ENCODE data around the gene DCTN5. TPM values are rescaled to one million over a fixed set of nuclear protein-coding genes. Genes with fewer than 3 reads are reported as not detected.

The DCTN5 gene
- total and polyA plus RNA-seq, 2 of the 13 experiments (the other 11 are each of a cell fraction or from before 2014, with no cell fraction given): 105 to 207 TPM

DNA sequence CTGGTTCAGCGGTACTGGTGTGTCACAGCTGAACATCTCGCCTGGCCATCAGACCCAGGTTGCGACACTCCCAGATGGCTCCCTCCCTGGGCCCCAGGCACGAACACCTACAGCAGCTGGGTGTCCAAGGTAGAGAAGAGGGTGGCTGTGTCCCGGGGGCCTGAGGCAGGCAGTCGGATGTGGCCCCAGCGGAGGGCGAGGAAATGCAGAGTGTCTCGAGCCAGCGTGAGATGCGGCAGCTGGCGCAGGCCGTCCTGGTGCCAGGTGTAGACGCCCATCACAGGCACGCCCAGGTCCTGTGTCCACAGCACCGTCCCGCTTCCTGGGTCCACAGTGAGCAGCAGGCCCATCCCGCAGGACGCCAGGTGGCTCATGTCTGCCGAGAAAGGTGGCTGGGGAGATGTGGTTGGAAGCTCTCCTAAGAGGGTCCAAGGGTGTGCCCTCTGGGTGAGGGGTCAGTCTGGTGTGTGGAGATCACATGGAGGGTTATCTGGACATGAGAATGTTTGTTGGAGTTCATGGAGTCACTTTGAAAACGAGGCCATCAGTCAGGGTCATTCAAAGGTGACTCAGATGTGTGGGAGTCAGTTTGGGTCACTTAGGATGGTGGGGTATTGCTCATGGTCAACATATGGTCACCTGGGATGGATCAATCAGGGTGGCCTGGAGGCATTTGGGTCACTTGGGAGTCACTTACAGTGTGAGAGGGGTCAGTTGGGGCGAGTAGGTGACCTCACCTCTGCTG, 63.7 kb downstream of the DCTN5 start (continued):
- TF ChIP-seq JUN (CRISPR knock-in tag; IDR thresholded peaks at IDR 0.05) (peak; percentile 72), SALL1 (CRISPR knock-in tag; IDR thresholded peaks at IDR 0.05) (peak; percentile 37; the same call in 1 of the 2 replicates), SSRP1 (CRISPR knock-in tag; IDR thresholded peaks at IDR 0.05) (no peak), ESRRA (CRISPR knock-in tag; IDR thresholded peaks at IDR 0.05; ENCODE audit: low read depth) (peak; percentile 94; the same call in 1 of the 2 replicates), RXRB (CRISPR knock-in tag; IDR thresholded peaks at IDR 0.05; ENCODE audit: borderline replicate concordance) (peak; percentile 86), ZNF224 (CRISPR knock-in tag; IDR thresholded peaks at IDR 0.05) (no peak), U2AF2 (IDR thresholded peaks at IDR 0.05; ENCODE audit: low read depth, low read length) (no peak), NRL (CRISPR knock-in tag; IDR thresholded peaks at IDR 0.05; ENCODE audit: borderline replicate concordance) (peak; percentile 70; the same call in 1 of the 2 replicates), POLR2A (IDR thresholded peaks at IDR 0.05; ENCODE audit: insufficient read depth in 1 of 2, low read depth in 2 of 2, low read length in 2 of 2) (no peak)
- TF ChIP-seq, protein P1, sequence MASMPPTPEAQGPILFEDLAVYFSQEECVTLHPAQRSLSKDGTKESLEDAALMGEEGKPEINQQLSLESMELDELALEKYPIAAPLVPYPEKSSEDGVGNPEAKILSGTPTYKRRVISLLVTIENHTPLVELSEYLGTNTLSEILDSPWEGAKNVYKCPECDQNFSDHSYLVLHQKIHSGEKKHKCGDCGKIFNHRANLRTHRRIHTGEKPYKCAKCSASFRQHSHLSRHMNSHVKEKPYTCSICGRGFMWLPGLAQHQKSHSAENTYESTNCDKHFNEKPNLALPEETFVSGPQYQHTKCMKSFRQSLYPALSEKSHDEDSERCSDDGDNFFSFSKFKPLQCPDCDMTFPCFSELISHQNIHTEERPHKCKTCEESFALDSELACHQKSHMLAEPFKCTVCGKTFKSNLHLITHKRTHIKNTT (CRISPR knock-in tag; IDR thresholded peaks at IDR 0.05): peak; percentile 34; the same call in 1 of the 2 replicates
- TF ChIP-seq, protein P2, sequence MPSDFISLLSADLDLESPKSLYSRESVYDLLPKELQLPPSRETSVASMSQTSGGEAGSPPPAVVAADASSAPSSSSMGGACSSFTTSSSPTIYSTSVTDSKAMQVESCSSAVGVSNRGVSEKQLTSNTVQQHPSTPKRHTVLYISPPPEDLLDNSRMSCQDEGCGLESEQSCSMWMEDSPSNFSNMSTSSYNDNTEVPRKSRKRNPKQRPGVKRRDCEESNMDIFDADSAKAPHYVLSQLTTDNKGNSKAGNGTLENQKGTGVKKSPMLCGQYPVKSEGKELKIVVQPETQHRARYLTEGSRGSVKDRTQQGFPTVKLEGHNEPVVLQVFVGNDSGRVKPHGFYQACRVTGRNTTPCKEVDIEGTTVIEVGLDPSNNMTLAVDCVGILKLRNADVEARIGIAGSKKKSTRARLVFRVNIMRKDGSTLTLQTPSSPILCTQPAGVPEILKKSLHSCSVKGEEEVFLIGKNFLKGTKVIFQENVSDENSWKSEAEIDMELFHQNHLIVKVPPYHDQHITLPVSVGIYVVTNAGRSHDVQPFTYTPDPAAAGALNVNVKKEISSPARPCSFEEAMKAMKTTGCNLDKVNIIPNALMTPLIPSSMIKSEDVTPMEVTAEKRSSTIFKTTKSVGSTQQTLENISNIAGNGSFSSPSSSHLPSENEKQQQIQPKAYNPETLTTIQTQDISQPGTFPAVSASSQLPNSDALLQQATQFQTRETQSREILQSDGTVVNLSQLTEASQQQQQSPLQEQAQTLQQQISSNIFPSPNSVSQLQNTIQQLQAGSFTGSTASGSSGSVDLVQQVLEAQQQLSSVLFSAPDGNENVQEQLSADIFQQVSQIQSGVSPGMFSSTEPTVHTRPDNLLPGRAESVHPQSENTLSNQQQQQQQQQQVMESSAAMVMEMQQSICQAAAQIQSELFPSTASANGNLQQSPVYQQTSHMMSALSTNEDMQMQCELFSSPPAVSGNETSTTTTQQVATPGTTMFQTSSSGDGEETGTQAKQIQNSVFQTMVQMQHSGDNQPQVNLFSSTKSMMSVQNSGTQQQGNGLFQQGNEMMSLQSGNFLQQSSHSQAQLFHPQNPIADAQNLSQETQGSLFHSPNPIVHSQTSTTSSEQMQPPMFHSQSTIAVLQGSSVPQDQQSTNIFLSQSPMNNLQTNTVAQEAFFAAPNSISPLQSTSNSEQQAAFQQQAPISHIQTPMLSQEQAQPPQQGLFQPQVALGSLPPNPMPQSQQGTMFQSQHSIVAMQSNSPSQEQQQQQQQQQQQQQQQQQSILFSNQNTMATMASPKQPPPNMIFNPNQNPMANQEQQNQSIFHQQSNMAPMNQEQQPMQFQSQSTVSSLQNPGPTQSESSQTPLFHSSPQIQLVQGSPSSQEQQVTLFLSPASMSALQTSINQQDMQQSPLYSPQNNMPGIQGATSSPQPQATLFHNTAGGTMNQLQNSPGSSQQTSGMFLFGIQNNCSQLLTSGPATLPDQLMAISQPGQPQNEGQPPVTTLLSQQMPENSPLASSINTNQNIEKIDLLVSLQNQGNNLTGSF (CRISPR knock-in tag; IDR thresholded peaks at IDR 0.05): no peak
- TF ChIP-seq, protein P3, sequence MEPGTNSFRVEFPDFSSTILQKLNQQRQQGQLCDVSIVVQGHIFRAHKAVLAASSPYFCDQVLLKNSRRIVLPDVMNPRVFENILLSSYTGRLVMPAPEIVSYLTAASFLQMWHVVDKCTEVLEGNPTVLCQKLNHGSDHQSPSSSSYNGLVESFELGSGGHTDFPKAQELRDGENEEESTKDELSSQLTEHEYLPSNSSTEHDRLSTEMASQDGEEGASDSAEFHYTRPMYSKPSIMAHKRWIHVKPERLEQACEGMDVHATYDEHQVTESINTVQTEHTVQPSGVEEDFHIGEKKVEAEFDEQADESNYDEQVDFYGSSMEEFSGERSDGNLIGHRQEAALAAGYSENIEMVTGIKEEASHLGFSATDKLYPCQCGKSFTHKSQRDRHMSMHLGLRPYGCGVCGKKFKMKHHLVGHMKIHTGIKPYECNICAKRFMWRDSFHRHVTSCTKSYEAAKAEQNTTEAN (CRISPR knock-in tag; conservative IDR thresholded peaks at IDR 0.05): no peak
- TF ChIP-seq, protein P4, sequence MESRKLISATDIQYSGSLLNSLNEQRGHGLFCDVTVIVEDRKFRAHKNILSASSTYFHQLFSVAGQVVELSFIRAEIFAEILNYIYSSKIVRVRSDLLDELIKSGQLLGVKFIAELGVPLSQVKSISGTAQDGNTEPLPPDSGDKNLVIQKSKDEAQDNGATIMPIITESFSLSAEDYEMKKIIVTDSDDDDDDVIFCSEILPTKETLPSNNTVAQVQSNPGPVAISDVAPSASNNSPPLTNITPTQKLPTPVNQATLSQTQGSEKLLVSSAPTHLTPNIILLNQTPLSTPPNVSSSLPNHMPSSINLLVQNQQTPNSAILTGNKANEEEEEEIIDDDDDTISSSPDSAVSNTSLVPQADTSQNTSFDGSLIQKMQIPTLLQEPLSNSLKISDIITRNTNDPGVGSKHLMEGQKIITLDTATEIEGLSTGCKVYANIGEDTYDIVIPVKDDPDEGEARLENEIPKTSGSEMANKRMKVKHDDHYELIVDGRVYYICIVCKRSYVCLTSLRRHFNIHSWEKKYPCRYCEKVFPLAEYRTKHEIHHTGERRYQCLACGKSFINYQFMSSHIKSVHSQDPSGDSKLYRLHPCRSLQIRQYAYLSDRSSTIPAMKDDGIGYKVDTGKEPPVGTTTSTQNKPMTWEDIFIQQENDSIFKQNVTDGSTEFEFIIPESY (CRISPR knock-in tag; IDR thresholded peaks at IDR 0.05): no peak
- TF ChIP-seq, protein P5, sequence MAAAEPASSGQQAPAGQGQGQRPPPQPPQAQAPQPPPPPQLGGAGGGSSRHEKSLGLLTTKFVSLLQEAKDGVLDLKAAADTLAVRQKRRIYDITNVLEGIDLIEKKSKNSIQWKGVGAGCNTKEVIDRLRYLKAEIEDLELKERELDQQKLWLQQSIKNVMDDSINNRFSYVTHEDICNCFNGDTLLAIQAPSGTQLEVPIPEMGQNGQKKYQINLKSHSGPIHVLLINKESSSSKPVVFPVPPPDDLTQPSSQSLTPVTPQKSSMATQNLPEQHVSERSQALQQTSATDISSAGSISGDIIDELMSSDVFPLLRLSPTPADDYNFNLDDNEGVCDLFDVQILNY (CRISPR knock-in tag; conservative IDR thresholded peaks at IDR 0.05): no peak
